GM18873 (cell line): ENCODE data around the gene CRYM.
"Not testable (repeated sequence)": the region's sequence is repeated elsewhere in the genome, so short reads cannot be mapped to it uniquely, and the experiment has no call there.

Experiments
- ATAC-seq: cut with Tn5 transposase; IDR thresholded peaks from one replicate; pipeline ENCODE4 v1.9.1; 2021; ENCODE audit warnings: mild to moderate bottlenecking, moderate library complexity, moderate number of reproducible peaks; ENCODE audit not compliant: unreplicated experiment, low FRiP score

The CRYM gene

DNA sequence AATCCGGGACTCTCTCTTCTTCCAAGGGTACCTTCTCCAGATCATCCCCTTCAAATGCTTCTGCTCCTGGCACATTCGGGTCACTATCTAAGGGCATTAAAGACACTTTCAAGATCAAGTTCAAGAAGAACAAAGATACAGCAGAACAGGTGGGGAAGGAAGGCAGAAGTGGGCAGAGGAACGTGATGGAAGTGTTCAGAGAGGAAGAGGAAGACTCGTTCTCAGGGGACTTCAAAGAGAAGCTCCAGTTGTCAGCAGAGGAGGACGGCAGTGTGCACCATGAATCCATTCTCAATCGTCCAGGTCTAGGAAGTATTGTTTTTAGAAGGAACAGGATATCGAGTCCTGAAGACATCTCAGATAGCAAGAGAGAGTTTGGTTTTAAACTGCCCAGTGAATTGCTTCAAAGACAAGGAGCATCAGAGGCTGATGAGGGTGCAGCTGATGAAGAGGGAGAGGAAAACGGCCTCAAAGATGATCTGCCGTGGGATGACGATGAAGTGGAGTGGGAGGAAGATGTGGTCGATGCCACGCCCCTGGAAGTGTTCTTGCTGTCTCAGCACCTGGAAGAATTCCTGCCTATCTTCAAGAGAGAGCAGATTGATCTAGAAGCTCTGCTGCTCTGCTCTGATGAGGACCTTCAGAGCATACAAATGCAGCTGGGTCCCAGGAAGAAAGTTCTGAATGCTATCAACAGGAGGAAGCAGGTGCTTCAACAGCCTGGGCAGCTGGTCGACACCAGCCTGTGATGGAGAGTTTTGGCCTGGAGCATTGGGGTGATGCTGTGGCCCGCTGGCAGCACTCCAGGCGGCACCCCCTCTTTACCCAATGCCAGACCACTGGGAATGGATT is 27.8 kb downstream of the CRYM start:
- ATAC-seq: no peak

DNA sequence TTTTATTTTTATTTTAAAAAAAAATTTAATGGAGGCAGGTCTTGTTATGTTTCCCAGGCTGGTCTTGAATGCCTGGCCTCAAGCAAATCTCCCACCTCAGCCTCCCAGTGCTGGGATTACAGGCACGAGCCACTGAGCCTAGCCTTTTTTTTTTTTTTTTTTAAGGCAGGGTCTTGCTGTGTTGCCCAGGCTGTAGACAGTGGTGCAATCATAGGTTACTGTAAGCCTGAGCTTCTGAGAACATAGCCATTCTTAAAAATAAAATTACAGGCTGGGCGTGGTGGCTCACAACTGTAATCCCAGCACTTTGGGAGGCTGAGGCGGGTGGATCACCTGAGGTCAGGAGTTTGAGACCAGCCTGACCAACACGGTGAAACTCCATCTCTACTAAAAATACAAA is 29.9 kb downstream of the CRYM start:
- not testable (repeated sequence) for ATAC-seq

DNA sequence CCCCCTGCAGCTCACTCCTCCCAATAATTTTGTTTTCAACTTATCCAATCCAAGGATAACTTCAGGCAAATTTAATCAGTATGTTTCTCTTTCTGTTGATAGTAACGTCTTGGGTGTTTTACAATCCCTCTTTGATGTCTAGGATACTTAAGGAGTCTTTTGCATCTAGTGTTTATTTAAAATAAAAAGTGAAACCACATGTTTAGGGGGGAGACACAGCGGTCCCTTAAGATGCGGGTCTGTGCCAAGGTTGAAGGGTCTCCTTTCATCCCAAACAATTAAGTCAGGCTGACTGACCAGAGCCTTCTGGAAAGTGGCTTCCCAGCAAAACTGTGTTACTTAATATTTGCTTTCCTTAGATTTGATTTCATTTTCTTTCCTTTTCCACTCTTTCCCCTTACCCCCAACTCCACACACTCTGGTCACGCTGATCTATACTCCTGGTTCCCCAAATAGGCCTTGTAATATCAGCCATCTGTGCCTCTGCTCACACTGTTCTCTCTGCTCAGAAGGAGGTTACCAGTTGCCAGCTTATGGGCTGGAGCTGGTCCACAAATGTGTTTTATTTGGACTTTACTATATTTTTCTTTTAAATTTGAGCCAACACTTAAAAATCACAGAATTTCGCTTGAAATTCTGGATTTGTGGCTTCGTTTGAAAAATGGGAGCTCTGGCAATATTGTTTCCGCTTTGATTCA is 33.4 kb downstream of the CRYM start:
- no peak for ATAC-seq

DNA sequence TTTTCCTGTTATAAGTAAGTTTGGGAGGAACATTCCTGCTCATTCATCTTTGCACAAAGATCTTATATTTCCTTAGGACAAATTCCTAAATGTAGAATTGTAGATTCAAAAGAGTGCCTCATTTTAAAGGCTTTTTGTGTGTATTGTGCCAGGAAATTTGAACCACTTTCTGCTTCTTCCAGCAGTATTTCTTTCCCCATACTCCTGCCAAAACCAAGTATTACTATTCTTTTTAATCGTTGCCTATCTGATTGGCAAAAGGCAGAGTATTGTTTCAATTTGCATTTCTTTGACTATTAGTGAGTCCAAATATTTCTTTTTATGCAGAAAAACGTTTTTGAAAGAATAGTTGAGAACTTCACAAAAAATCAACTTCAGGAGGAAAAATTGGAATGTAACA is 35.3 kb downstream of the CRYM start:
- no peak for ATAC-seq

DNA sequence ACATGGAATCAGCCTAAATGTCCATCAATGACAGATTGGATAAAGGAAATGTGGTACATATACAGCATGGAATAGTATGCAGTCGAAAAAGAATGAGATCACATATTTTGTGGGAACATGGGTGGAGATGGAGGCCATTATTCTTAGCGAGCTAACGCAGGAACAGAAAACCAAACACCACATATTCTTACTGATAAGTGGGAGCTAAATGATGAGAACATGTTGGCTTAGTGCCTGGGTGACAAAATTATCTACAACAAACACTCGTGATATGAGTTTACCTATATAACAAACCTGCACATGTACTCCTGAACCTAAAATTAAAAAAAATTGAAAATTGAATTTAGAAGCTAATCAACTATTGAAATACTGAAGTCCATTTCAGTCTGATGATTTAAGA is 38.4 kb downstream of the CRYM start:
- no peak for ATAC-seq

DNA sequence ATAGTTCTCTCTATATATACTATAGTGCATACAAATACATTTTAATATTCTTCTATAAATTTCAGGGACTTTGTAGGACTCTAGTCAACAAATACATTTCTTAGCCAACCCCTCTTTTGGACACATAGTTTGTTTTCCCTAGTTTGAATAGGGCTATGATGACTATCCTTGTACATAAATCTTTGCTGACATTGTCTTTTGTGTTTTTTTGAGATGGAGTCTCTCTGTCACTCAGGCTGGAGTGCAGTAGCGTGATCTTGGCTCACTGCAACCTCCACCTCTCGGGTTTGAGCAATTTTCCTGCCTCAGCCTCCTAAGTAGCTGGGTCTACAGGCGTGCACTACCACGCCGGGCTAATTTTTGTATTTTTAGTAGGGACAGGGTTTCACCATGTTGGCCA is 41.3 kb downstream of the CRYM start:
- no peak for ATAC-seq

DNA sequence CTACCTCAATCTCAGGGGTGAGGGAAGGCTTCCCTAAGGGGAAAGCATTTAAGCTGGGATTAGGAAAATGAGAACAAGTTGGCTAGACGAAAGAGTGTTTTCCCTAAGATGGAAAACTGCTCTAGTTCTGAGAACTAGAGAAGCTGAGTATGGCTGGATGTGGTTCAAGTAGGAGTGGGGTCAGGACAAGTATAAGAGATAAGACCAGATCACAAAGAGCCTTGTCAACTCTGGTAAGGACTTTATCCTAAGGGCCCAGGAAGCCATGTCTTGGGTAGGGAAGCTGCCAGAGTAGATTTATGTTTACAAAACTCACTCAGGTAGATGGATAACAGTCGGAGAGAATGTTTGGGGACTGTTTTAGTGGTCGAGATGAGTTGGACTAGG is 42.9 kb downstream of the CRYM start:
- ATAC-seq: no peak

DNA sequence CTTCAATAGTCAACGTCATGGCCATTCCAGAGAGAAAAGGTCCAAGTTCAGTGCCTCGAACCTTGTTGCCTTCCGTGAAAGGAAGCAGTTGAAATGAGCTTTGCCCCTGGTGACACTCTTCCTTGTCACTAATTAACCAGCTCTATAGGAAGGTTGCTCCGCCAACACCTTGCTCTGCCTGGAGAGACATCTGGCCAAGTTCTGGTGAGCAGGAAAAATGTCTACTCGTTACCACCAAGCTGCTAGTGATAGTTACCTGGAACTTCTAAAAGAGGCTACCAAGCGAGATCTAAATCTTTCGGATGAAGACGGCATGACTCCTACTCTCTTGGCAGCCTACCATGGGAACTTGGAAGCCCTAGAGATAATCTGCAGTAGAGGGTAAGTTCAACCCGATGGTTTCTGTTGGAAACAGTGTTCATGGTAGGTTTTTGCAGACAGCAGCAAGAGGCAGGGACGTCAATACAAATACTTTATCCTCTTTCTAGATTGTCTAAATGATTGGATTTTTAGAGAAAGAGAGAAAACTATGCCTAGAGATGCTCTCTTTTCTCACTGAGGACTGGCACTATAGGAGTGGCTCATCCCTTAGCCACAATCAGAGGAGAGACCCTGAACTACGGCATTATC is 44.5 kb downstream of the CRYM start, which contains the start of gene ANKS4B:
ANKS4B (plus strand) TSS at position 179 of the 630 bp plus-strand sequence; CDS start at position 218, 39 bp downstream.
- no peak for ATAC-seq

DNA sequence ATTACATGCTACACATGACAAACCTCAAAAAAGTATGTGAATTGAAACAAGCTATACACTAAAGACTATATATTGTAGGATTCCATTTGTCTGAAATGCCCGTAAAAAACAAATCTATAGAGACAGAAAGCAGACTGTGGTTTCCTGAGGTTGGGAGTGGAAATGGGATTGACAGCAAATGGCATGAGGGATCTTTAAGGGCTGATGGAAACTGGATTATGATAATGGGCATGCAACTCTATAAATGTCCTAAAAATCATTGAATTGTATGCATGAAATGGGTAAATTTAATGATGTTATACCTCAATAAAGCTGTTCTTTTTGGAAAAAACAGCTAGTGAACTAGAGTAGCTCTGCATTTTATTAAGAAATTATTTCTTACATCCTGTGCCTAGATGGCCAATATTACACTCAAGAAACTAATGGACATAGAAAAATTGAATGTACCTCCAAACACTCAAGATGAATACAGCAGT is 45.0 kb downstream of the CRYM start:
- no peak for ATAC-seq

DNA sequence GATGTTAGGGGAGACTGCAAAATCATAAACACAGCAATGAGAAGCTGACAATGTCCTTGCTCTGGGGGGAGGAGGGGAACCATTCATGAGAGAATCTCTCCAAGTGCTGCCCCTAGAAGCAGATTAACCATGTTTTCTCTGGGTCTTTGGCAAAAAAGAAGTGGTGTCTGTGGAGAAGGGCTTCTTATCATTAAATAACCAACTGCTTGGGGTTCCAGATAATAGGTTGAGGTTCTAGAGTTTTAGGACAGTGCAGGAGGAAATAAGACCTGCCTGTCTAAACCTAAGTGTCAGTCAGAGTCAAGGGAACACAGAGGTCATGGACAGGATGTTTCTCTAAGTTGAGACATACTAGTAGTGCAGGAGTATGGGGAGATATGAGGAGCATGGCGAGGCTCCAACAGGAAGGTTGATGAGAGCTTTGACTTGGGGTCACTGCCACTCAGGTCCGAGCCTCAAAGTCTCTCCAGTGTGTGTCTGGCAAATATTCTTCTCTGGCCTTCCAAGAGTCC is 49.7 kb downstream of the CRYM start:
- ATAC-seq: no peak

DNA sequence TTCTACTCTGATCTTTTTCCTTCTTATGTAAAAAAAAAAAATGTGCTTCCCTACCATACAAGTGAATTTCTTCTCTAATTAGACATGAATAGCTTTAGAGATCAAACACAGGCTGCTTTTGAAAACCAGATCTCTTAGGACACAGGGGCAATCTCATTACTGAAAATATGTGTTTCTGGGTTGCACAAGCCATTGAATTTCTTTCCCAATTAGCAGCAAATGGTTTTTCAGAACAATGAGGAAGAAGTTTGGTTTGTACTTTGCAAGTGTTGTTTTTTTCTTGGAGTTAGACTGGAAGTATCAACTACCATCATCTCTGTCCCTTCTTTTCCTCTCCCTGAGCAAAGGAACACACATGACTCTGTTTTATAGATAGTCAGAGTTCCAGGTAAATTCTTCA is 50.2 kb downstream of the CRYM start:
- ATAC-seq: no peak

DNA sequence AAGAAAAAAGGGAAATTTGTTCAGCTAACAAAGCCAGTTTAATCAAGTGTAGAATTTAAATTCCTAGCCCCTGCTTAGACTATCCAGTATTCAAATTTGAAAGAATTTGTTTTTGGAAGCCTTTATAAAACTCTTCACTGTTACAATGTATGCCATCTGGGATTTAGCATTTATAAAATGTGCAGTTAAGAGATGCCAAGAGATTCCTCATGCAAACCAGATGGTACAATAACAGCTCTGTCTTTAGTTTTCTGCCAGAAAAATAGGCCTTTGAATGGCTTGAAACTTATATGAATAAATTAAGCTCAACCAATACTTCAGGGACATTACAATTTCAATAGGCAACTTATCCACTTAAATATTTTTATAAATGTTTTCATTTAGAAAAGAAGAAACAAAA is 51.3 kb downstream of the CRYM start:
- ATAC-seq: no peak

DNA sequence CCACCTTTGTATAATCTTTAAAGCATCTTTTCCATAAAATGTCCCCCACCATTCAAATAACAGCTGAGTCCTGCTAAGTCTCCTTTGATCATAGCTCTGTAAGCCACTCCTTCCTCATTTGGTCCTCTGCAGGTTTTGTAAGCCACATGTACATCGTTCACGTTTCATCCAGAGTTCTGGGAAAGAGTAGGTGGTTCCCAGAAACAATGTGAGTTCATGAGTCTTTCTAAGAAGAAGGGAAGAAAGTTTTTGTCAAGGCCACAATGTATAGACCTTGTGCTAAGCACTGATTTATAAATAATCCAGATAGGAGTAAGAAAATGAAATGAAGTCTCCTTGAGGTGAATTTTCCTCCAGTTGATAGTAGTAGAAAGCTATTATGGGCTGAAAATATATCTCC is 53.3 kb downstream of the CRYM start:
- no peak for ATAC-seq

DNA sequence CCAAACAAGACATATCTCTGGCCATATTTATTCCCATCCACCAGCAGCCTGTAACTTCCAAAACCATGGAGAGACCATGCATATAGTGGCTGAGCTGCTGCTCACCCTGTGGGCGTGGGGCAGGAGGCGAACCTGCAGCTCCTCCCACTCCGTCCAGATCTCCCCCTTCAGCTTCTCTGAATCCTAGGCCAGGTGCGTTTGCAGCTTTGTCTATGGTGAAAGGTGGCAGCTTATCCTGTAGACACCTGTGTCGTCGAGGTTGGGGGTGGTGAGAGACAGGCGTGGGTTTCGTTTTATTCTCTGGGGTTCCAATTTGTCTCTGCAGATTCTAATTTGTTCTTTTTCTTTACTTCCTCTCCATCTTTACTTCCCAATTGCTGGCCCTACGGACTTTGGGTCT is 54.3 kb downstream of the CRYM start:
- no peak for ATAC-seq

DNA sequence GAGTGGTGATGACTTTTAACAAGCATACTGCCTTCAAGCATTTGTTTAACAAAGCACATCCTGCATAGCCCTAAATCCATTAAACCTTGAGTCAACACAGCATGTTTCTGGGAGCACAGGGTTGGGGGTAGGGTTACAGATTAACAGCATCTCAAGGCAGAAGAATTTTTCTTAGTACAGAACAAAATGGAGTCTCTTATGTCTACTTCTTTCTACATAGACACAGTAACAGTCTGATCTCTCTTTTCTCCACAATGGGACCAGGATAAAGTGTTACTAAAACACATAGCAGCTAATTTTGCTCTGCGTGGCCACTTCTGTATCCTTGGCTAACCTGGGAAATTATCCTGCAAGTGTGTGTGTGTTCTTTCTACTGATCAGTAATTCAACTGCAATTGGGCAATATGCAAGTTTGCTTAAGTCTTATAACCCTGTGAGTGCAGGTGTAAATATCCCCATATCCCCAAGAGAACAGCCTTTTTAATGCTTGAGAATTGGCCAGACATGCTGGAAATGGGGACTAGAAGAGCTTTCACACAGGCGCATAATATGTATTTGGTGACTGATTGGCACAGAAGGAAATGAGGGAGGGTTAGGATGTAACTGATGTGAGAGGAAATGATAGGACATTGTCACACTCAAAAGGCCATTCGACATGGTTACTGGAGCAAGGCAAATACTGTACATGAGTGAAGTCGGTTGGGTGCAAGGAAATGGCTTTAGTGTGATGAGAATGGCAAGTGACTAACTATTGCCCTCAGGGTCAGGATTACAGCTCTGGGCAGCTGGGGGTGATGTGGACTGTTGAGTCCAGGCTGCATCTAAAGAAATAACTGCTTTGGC is 55.4 kb downstream of the CRYM start:
- no peak for ATAC-seq

DNA sequence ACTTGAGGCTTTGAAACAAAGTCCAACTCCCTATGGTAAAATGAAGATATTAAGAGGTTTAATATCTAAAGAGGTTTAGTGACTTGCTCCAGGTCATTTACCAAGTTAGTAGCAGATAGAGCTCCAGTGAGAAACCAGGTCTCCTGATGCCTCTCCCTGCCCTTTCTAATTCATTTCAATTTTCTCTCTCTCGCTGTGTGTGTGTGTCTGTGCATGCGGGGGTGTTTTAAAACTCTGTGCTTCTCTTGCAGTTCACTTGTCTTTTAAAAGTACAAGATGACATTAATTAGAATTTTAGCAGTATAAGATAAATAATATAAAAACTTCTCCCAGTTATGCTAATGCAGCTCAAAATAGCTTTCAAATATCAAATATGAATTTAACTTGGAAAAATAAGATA is 58.5 kb downstream of the CRYM start:
- no peak for ATAC-seq

DNA sequence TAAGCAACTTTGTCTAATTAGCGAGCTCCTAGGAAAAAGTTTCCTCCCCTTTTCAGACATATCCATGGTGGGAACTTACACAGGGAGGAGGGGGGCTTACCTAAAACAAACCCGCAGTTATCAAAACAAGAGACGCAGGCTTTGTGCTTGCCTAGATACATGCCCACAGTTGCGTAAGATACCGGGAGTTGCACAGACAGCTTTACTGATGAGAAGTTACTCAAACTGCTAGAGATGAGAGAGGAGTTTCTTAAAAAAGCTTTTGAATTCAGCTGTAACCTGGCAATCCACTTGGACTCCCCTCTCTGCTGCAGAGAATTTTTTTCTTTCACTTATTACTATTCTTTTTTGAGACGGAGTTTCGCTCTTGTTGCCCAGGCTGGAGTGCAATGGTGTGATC is 59.9 kb downstream of the CRYM start:
- ATAC-seq: no peak

DNA sequence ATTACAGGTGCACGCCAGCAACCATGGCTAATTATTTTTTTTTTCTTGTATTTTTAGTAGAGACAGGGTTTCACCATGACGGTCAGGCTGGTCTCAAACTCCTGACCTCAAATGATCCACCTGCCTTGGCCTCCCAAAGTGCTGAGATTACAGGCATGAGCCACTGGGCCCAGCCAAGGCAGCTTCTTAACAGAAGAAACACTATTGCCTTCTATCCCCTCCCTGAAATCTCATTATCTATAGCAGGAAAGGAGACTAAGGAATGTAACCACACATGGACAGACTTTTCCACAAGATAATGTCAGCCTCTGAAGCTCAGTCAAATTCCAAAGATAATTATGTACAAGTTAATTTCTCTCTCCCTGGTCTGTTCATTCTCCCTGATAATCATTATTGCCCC is 61.0 kb downstream of the CRYM start:
- no peak for ATAC-seq

DNA sequence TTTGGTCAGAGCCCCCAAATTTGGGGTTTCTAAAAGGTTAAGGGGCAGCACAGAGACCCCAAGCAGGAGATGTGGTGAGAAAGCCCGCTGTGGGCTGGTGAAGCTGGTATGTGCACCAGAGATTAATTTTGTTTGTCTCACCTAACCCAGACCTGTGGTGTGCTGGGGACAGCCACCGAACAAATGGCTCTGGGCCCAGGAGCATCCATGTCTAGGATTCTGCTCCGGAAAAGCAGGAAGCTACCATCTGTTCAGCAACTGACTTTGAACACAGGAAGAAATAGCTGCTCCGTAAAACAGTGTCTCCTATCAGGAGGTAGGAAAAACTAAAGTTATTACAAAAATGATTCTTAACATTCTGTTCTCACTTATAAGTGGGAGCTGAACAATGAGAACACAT is 64.0 kb downstream of the CRYM start:
- ATAC-seq: no peak

DNA sequence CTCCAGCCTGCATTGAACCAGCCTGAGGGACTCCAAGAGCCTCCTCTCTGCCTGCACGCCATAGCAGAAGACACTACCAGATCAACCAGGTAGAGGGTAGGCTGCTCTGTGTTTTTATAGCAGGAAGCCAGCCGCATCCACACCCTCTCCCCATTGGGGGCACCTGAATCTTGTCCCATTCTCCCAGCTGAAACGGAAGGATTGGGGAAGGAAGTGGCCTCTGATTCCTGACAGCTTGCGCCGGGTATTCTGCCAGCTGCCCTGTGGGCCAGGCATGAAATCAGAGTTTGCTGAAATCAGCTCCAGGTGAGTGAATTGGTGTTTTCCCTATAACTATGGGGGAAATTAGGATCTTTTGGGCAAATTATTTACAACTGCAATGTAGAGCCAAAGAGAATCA is 66.6 kb downstream of the CRYM start, which contains the start of gene ZP2:
ZP2 (minus strand) TSS at position 89 of the 400 bp plus-strand sequence; CDS start at position 62, 27 bp downstream.
- ATAC-seq: no peak
